Vagina (tissue), 2 donors: ENCODE data around the gene FAM131C.

ENCODE experiments used
- POLR2A ChIP-seq, 2 donors: fragments of 450-650 bp; IDR thresholded peaks; one replicate each; pipeline ENCODE4 v1.6.1; 2017; ENCODE audit warnings: antibody characterized with exemption in 2 of 2, mild to moderate bottlenecking in 2 of 2, moderate library complexity in 2 of 2
- POLR2AphosphoS5 ChIP-seq, 2 donors: sonication (generic); formaldehyde crosslinking; IDR thresholded peaks; one replicate each; pipeline ENCODE4 v1.9.0; 2017; ENCODE audit warnings: antibody characterized with exemption in 2 of 2, mild to moderate bottlenecking in 2 of 2, low read depth in 1 of 2; ENCODE audit not compliant: insufficient read depth in 1 of 2
- TF ChIP-seq, protein P1 (sequence below), 3 experiments: fragments of 450-650 bp in 2 of 3; fragments of 200-600 bp in 1 of 3; sonication (generic) in 1 of 3; IDR thresholded peaks; one replicate each; pipeline ENCODE4 v1.5.1; 2017 to 2019; ENCODE audit warnings: antibody characterized with exemption in 3 of 3, mild to moderate bottlenecking in 2 of 3, moderate library complexity in 2 of 3

DNA sequence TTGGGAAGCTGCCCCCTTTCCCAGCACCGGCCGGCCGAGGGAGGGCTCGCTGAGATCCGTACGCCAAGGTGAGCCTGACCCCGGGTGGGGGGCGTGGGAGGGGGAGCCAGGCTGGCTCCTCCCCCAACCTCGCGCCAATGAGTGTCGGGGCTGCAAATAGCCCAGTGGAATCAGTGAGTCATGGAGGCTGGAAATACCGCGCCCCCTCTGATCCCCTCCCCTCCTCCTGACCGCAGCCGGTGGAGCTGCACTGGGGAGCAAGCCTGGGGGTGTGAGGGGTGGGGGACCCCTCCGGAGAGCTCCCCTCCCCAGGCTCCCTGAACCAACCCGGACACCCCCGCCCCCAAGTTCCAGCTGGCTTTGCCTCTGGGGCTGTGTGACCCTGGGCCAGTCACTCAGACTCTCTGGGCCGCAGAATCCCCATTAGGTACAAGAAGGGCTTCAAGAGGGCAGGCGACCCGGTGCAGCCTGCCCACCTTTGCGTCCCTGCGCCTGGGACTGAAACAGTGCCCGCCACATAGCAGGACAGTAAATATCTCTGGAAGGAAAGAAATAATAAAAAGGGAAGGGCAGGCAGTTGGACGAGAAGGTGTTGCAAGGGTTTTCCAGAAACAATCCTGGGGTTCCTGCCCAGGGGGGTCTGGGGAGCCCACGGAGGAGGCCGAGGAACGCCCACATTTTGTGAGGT, 60.1 kb downstream of the FAM131C start:
- TF ChIP-seq, protein P1, sequence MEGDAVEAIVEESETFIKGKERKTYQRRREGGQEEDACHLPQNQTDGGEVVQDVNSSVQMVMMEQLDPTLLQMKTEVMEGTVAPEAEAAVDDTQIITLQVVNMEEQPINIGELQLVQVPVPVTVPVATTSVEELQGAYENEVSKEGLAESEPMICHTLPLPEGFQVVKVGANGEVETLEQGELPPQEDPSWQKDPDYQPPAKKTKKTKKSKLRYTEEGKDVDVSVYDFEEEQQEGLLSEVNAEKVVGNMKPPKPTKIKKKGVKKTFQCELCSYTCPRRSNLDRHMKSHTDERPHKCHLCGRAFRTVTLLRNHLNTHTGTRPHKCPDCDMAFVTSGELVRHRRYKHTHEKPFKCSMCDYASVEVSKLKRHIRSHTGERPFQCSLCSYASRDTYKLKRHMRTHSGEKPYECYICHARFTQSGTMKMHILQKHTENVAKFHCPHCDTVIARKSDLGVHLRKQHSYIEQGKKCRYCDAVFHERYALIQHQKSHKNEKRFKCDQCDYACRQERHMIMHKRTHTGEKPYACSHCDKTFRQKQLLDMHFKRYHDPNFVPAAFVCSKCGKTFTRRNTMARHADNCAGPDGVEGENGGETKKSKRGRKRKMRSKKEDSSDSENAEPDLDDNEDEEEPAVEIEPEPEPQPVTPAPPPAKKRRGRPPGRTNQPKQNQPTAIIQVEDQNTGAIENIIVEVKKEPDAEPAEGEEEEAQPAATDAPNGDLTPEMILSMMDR (IDR thresholded peaks at IDR 0.05): no peak
- TF ChIP-seq POLR2AphosphoS5 (IDR thresholded peaks at IDR 0.05; ENCODE audit: insufficient read depth in 1 of 2, low read depth in 1 of 2) (peak in 1 of 2 donors; percentile 76), POLR2A (IDR thresholded peaks at IDR 0.05) (no peak)
